Esophagus mucosa (tissue), 1 donor: ENCODE data around the gene TM2D1. TPM values are rescaled to one million over a fixed set of nuclear protein-coding genes. Genes with fewer than 3 reads are reported as not detected.
"Not testable (repeated sequence)": the region's sequence is repeated elsewhere in the genome, so short reads cannot be mapped to it uniquely, and the experiment has no call there.

Experiments
- ATAC-seq: fragments of 200-7000 bp; cut with Tn5 transposase; one replicate; pipeline ENCODE4 v1.9.1; 2020
- total RNA-seq: library from RNA; stranded (reverse); gene quantifications from one replicate; pipeline ENCODE4 v1.2.4, GENCODE V29; 2023
- donor health status: DM: yes; HTN: yes; CAD: no.

TM2D1 gene
- total RNA-seq, 1 donor from 2014 or later = 18.9 TPM

DNA sequence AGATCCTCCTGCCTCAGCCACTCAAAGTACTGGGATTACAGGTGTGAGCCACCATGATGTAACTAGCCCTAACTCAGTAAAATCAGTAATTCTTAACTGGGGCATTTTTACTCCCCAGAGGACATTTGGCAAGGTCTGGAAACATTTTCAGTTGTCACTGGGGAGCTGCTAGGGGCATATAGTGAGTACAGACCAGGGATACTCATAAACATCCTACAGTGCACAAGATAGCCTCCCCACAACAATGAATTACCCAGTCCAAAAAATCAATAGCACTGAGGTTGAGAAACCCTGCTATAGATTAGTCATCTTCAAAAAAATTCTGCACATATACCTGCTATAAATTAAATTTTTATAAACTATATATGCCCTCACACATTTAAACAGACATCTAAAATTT, 13.0 kb downstream of the TM2D1 start:
- ATAC-seq = no peak

DNA sequence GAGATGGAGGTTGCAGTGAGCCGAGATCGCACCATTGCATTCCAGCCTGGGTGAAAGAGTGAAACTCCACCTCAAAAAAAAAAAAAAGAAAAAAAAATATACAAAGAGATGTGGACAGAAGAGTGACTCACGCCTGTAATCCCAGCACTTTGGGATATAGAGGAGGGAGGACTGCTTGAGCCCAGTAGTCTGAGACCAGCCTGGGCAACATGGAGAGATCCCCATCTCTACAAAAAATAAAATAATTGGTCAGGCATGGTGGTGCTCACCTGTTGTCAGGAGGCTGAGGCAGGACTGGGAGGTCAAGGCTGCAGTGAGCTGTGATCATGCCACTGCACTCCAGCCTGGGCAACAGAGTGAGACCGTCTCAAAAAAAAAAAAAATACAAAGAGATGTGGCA, 13.7 kb downstream of the TM2D1 start:
- ATAC-seq = not testable (repeated sequence)

DNA sequence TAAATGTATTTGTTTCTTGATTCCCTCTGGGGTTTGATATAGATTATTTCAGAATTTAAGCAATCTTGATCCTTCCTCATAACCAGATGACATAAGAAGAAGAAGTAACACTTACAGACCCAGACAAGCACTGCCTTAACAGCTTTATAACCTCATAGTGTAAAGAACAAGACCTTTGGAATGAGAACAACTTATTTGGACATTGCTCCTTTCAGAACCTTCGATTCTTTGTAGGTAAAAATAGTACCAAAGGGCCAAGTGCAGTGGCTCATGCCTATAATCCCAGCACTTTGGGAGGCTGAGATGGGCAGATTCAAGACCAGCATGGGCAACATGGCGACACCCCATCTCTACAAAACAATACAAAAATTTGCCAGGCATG, 15.0 kb downstream of the TM2D1 start:
- no peak for ATAC-seq

DNA sequence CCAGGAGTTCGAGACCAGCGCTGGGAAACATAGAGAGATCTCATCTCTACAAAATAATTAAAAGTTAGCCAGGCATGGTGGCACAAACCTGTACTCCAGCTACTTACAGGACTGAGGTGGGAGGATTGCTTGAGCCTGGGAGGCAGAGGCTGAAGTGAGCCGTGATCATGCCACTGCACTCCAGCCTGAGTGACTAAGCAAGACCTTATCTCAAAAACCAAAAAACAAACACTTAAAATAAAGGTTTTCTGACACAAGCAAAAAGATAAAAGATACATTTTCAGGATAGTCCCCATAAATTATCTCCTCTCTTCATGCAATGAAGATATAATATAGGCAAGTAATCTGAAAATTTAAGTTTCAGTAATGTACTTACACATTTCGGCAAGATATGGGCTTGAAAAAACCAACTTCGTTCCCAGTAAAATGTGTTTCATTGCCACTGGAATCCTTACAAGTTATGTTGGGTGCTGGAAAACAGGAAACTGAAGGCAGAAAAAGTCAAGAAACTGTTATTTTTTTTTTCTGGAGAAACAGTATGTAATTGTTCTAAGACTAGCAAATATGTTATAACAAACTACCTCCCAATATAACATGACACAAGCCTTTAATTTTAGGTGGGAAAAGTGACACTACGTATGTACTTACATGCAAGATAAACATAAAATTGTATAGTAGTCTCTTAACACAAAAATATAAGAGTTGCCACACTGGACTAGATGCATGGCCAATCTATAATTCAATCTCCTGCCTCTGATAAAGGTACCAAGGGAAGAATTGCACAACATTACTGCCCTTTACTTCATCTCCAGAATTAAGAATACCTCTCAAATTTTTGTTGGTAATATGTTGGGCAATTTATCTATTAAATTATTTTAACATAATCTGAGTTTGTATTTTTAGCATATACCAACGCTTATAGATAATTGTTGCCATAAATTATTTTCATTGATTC, 15.7 kb downstream of the TM2D1 start:
- no peak for ATAC-seq

DNA sequence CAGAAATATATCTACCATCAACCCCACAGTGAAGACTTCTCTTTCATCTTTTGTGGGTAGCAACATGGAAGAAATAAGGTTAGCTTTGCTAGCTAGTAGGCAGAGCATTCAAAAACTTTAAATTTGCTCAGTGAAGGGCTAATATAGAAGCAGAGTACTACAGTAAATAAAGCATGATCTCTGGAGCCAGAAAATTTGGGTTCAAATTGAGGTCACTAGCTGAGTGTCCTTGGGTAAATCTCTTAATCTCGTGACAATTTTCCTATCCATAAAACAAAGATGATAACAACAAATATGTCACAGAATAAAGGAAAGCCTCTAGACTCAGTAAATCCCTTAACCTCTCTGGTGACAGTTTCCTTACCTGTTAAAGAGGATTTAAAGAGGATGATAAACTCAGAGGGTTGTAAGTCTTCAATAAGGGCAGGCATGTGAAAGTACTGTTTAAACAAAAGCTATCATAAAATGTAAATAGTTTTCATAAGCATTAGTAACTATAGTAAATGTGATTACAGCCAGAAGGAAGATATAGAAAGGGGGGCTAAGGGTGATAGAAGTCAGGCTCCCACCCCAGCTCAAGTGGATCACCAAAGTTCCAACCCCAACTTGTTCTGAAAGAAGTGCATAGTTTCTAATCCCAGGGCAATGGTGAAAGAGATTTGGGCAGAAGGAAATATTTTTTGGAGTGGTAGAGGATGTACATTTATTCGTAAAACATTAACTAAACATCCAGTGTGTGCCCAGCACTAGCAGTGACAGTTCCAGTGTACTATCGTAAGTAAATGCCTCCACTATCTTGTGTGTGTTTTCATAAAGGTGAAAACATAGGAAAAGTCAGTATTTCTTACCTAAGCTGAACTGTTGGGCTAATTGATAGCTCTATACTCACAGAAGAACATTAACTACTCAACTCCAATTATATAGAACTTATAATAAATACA, 24.8 kb downstream of the TM2D1 start:
- ATAC-seq = no peak

DNA sequence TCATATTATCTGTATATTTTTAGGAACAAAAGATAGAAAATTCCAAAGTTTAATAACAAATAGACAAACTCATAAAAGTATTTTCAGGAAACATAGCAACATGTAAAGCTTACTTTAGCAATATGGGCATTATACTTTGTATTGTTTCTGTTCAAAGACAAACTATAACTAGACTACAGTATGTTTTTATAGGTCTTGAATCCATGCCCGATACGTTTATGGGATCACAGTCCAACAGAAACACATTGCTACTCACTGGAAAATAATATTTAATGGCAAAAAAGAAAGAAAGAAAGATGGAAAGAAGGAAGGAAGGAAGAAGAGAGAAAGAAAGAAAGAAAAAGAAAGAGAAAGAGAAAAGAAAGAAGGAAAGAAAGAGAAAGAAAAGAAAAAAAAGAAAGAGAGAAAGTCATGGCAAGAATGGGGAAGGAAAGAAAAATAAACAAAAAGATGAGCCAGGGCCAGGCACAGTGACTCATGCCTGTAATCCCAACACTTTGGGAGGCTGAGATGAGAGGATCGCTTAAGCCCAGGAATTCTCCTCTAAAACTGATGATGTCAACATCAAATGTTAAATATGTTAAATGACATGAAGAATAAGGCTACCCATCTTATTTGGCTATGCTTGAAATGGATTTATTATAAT, 32.7 kb downstream of the TM2D1 start:
- ATAC-seq = no peak

DNA sequence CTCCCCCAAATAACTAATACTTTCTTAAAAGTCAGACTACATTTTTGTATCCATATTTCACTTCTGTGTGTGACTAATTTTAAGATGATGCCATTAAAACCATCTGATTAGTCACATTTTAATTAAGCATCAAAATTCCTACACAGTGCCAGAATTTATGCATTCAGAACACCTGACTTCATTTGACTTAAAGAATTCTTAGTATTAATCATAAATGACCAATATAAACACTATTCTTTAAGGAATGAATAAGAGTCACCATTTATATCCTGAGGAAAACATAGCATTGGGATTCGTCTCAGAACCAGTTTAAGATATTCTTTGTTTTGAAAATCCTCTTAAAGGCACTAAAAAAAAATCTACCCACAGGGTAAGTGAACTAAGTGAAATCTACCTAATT, 37.0 kb downstream of the TM2D1 start:
- peak; percentile 64 for ATAC-seq

DNA sequence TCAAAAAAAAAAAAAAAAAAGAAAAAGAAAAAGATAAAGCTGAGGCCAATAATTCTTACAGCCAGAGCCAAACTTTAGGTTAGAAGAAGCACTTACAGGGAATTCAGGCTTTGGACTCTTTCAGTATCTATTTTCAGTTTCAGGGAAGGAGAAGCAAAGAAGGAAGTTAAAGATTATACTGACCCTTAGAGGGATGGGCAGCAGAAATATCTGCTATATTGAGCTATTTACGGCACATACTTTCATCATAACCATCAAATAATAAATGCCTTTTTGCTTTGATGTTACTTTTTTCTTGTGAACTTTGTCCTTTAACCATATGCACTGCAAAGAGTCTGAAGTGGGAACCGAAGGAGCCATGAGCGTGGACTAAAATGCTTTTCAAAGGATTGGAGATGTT, 42.0 kb downstream of the TM2D1 start:
- no peak for ATAC-seq

DNA sequence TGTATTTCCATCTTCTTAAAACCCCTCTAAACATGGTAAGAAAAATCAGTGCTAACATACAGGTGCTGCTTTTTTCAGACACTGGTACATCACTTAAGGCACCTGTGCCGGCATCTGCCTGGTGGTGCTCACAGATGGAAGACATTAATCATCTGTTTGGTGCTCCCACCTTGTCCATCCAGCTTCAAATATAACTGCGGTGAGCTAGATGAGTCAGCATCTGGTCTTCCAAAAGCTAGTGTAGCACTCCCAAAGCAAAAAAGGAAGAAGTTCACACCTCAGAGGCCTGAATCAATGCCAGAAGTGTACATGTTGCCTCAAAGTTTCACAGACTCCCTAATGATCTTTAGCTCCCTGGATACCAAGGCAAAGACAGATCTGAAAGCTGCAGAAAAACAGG, 44.4 kb downstream of the TM2D1 start:
- peak; percentile 47 for ATAC-seq

DNA sequence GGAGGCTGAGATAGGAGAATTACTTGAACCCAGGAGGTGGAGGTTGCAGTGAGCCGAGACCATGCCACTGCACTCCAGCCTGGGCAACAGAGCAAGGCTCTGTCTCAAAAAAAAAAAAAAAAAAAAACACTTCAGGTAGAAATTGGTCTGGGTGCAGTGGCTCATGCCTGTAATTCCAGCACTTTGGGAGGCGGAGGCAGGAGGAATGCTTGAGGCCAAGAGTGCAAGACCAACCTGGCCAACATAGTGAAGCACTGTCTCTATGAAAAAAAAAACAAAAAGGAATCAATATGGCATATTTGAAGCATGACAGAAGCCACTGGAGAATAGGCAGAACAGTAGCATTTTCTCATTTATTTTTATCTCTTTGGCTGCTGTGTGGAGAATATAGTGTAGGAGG, 48.1 kb downstream of the TM2D1 start:
- not testable (repeated sequence) for ATAC-seq

DNA sequence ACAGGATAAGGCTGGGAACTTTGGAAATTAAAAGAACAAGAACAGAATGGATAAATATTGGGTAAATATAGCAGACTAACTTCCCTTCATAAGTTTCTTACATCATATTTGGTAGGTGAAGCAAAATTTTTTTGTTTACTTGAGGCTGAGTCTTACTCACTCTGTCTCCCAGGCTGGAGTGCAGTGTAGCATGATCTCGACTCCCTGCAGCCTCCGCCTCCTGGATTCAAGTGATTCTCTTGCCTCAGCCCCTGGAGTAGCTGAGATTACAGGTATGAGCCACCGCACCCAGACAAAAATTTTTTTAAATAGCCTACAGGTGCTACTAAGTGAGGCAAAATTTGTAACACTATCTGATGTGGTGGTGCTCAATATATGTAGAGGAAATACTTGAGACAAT, 50.7 kb downstream of the TM2D1 start:
- ATAC-seq = no peak

DNA sequence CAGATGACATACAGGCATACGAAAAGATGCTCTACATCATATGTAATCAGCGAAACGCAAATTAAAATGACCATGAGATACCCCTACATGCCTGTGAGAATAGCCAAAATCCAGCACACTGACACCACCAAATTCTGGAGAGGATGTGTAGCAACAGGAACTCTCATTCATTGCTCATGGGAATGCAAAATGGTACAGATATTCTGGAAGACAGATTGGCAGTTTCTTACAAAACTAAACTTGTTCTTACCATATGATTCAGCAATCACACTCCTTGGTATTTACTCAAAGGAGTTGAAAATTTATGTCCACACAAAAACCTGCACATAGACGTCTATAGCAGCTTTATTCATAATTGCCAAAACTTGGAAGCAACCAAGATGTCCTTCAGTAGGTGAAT, 52.6 kb downstream of the TM2D1 start:
- ATAC-seq = no peak

DNA sequence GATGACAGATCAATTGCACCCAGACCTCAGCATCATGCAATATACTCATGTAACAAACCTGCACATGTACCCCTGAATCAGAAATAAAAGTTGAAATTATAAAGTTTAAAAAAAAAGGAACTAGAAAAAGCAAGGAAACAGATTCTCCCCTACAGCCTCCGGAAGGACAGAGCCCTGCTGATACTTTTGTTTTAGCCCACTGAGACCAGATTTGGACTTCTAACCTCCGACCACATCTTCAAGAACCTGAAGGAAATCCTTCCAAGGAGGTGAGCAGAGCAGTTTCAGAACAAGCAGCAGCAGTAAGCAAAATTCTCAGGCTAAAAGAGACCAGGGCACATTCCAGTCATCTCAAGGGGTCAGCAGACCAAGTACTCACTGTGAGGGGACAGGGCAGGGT, 54.5 kb downstream of the TM2D1 start:
- no peak for ATAC-seq

DNA sequence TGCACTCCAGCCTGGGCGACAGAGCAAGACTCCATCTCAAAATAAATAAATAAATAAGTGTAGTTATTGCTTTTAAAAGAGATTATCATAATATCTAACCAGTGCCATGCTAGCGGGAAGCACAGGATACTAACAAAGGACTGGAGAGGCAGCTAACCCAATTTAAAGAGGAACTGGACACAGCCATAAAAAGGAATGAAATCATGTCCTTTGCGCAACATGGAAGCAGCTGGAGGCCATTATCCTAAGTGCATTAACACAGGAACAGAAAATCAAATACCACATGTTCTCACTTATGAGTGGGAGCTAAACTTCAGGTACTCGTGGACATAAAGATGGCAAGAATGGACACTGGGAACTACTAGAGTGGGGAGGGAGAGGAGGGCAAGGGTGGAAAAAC, 54.9 kb downstream of the TM2D1 start:
- no peak for ATAC-seq

DNA sequence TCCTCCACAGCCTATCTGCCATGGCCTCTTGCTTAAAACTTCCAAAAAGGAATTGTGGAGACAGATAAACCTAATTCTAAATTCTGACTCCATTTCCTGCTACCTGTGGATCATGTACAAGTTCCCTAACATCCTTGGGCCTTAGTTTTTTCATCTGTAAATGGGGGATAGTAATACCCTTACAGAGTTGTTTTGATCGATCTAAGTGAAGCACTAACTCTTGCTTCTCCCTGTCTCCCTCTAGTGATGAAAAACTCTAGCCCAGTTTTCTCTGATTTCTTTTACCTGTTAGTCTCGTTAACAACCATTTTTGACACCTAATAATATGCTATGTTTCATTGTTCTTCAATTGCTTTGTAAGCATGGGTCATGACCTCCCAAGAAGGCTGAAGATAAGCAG, 65.9 kb downstream of the TM2D1 start:
- ATAC-seq = no peak

DNA sequence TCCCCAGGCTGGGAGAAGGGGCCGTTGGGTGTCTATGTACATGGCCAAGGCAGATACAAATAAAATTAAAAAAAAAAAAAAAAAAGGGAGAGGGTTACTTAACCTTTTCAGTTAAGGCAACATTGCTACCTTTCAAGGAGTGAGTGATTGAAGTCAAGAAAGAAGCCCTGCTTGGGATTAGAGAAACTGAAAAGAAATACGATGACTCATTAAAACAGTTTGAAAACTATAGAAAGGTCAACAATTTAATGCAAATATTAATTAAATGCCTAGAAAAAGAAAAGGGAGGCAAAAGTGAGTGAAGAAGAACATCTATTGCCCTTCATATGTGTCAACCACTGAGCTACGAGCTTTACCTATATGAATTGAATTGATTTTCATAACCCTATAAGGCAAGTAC, 69.5 kb downstream of the TM2D1 start:
- no peak for ATAC-seq

DNA sequence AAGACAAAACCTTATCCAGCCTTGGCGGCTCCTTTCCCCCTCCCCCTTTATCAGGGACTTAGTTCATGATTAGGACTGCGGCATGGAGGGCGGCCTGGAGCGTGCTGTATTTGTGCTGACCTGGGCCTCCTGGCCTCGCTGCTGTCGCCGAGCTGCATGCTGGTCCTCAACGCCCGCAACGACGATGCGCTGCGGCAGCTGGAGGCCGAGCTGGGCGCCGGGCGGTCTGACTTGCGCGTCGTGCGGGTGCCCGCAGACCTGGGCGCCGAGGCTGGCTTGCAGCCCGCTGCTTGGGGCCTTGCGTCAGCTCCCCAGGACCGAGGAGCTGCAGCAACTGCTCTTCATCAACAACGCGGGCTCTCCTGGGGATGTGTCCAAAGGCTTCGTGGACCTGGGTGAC, 70.9 kb downstream of the TM2D1 start:
- no peak for ATAC-seq

DNA sequence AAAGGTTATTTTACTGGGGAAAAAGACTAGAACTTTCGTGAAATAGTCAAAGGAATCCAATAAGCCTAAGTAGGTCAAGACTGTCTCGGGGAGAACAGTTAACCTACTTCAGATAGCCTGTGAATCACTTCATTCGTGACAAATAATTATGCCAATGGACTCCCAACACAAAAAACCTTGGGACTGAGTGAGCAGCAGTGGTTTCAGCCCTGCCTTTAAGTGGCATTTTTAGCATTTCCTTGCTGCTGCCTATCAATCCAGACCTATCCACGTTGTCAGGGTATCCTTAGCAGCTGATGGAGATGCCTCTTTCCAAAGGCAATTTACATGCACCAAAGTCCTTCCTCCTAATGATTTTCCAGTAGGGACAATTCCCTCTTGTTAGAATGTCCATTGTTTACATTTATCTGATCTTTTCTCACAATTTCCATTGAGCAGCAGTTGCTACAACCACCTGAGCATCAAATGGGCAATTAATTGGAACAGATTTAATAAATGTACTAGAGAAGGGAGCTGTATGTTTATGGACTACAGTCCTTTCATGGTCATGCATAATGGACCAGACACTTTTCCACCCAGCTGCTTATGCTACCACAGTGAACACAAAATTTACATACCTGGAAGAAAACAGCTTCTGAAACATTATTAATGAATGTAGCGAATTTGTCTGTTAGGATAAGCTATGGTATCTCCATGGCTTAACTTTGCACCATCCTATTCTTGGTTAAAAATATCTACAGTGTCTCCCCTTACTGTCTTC, 75.8 kb downstream of the TM2D1 start:
- no peak for ATAC-seq

DNA sequence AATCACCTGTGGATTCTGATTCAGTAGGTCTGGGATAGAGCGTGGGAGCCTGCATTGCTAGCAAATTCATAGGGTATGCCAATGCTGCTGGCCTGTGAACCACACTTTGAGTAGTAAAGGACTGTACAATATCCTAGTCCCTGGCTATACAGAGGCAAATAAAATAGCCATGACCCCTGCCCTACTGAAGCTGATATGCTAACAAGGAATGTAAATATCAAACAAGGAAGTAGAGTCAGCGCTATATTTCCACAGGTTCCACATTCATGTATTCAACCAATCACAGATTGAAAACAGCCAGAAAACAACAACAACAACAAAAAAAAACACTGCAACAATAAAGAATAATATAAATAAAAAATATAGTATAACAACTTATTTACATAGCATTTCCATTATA, 77.8 kb downstream of the TM2D1 start:
- ATAC-seq = no peak

DNA sequence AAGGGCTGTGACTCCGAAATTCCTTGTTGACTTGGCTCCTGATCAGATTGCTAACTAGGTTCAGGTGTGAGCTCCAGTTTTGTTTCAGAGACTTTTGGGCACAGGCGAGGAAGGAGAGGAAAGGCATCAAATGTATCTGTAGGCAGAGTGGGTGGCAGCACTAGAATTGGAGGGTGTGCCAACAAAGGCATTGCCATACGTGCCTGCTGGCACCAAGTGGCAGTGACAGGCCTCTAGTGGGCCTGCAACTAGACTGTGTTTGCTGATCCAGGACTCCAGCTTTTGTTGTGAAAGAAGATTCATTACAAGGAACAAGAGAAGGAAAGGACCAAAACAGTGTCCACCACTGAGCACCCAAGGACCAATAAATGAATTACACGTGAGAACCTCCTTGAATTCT, 79.5 kb downstream of the TM2D1 start:
- ATAC-seq = no peak

DNA sequence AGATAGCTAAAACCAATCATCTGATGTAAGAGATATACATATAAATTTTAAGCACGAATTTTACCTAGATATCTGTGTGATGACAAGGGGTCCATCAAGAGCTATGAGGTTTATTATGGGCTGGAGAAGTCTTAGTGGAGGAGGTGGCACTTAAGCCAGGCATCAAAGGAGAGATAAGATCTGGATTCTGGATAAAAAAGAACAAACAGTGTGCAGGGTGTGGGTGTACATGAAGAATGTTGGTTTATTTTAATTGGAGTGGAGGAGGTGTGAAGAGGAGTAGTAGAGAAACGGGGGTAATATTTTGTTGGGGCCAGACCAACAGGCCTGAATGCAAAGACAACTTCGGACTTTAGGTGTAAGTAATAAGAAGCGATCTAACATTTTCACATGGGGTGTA, 80.6 kb downstream of the TM2D1 start:
- ATAC-seq = no peak

DNA sequence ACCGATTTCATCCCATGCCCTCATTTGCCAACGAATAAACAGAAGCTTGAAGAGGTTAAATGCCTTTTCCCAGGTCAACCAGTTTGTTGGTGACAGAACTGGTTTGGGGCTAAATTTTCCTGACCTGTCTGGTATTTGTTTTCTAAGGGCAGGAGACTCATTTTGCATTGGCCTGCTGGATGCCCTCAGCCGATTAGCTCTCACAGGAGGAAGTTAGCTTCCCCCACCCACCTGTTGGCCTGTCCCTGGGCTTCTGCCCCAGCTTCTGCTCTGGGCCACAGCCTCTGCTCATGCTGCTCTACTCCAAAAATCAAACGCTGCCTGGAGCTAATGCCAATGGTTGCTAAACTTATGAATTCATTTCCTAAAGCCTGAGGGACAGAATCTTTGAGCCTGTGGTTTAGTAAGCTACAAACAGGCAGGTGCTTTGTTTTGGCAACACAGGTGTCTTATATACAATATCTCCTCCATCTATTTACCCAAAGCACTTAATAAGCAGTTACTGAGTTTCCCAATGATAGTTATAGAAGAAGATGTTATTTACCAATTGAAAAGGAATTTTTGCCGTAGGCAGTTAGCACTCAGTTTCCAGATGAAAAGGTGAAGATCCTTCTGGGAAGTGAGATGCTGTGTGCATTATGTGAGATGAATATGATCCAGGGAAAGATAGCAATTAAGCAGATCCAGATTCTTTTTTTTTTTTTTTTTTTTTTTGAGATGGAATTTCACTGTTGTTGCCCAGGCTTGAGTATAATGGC, 82.3 kb downstream of the TM2D1 start:
- no peak for ATAC-seq
